GM19023 (cell line): ENCODE measurements around the gene C3orf22.

Experiments
- ATAC-seq: cut with Tn5 transposase; IDR thresholded peaks from one replicate; pipeline ENCODE4 v1.9.1; 2021; ENCODE audit warnings: mild to moderate bottlenecking, moderate library complexity; ENCODE audit not compliant: unreplicated experiment

C3orf22 gene

GRCh38 chr3:126528800-126529541 lies 29.8 kb downstream of the C3orf22 start:
- no peak for ATAC-seq

- ATAC-seq, result no peak
These were observed 30.3 kb downstream of the C3orf22 start for GRCh38 chr3:126528419-126528799.

GRCh38 chr3:126527455-126528211 lies 31.1 kb downstream of the C3orf22 start:
- no peak for ATAC-seq

DNA sequence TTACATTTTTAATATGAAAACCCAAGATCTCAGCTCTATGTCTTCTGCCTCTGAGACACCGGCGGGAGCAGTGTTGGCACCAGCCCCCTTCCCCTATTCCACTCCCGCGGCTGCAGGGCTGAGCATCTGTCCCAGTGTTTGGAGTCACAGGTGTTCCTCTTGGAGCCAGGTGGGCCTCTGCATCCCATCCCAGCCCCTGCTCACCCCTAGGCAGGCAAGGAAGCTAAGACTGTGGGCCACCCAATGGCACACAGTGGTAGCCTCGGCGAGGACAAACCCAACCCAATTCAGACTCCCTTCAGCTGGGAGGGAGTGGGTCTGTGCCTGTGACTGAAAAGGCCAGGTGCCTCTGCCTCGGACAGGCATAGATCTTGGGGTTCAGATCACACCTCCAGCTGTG lies 31.7 kb downstream of the C3orf22 start:
- no peak for ATAC-seq

DNA sequence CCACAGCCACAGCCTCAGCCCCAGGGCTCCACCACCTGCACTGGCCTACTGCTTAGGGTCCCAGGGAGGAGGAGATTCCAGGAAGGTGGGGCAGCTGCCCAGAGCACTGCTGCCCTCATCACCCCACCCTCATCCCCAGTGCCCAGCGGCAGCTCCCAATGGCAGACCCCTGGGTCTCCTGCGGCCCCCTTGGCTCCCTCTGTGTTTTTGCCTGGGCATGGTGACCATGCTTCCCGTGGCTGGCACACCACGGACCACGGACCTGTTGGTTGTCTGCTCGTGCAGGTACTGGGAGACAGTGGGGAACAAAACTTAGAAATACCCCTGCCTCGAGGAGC lies 32.1 kb downstream of the C3orf22 start:
- no peak for ATAC-seq

GRCh38 chr3:126525853-126526667 lies 32.7 kb downstream of the C3orf22 start:
- no peak for ATAC-seq

- ATAC-seq, result no peak
These were observed 33.5 kb downstream of the C3orf22 start for GRCh38 chr3:126525091-126525852.

DNA sequence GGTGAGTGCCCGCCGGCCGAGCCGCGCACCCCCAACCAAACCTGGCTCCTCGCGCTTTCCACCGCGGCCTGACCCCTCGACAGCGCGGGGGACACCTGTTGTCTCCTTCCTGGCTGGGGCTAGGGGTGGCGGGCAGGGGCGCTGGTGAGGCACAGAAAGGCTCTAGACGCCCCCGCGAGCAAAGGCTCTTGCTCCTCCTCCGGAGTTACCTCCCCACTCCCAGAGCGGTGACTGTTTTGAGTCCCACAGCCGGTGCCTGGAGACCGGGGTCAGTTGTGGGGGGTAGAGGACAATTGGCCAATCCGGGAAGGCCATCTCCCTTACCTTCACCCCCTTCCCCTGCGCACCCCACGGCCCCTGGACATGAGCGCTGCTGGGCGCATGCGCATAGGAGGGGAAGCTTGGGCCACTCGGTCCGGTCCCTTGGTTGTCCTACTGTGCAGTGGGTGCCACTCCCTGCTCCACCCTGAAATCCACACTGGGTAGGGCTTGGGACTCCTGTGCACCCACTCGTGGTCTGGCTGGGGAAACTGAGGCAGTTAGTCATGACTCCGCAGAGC lies 34.2 kb downstream of the C3orf22 start:
- ATAC-seq, result no peak

GRCh38 chr3:126523745-126524428 lies 34.8 kb downstream of the C3orf22 start, which contains the start of gene CHST13:
Gene CHST13 (plus strand): TSS chr3:126524155. CDS start chr3:126524333, 178 bp downstream.
- ATAC-seq, result no peak

DNA sequence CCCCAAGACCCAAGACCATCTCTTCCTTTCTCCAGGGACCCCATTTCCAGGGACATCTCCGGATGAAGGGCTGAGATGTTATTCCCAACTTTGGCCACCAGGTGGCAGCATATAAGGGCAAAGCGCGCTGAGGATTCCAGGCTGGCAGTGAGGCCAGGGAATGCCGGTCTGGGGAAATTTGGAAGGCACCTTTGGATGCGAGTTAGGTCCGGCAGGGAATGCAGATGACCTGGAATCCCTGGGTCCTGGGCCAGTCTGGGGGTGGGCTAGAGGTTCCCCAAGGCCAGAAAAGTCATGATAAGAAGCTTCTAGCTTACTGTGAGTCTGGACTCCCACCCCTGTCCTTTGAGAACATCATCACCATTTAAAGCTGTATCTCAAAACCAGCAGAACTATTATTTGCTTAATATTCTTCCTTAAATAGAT lies 36.4 kb downstream of the C3orf22 start:
- no peak for ATAC-seq

DNA sequence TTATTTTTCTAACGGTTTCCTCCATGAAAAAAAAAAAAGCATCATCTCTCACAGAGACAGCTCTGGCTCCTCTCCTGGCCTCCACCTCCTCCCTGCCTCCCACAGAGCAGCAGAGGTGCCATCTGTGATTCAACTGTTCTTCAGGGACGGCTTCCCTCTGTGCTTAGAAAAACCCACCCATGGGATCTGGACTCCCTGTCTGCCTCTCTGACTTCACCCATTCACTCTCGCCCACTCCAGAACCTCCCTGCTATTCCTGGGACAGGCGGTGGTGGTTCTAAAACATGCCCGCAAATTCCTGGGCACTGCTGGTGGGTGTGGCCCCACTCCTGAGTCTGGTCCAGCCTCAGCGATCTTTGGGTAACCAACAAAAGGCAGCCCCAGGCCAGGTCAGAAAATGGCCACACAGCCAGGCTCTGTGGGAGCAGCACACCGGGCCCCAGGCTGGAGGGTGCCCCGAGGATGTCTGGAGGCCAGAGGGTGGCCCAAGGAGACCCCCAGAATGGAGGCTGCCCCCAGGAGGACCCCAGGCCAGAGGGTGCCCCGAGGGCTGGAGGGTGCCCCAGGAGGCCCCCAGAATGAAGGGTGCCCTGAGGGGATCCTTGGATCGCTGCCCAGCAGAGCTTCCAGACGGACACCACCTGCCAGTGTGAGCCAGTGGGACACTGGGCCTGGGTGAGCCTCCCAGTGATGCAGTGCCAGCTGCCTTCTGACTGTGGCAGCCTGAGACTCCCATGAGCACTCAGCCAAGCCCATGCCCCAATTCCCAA lies 37.4 kb downstream of the C3orf22 start:
- no peak for ATAC-seq

GRCh38 chr3:126519506-126520455 lies 39.0 kb downstream of the C3orf22 start:
- no peak for ATAC-seq

DNA sequence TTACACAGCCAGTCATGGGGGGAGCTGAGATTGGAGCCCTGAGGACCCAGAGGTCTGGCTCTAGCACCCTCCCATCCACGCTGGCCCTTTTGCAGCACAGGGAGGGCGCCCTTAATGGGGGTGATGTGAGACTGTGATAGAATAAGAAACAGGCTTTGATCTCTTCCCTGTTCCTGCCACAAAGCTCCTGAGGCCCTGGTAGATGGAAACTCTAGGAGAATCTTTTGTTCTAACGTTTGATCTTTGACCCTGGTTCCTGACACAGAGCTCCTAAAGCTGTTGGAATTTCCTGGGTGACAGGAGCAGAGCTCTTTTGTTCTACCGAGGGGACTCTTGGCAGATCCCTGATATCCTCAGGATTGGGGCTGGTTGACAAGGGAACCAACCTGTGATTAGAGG lies 40.0 kb downstream of the C3orf22 start:
- ATAC-seq, result no peak

- no peak for ATAC-seq
These were observed 40.5 kb downstream of the C3orf22 start for GRCh38 chr3:126517986-126518778.

GRCh38 chr3:126517291-126517951 lies 41.3 kb downstream of the C3orf22 start, which contains the start of gene UROC1:
Gene UROC1 (minus strand): TSS chr3:126517773. CDS start chr3:126517719, 54 bp downstream.
- ATAC-seq, result no peak

DNA sequence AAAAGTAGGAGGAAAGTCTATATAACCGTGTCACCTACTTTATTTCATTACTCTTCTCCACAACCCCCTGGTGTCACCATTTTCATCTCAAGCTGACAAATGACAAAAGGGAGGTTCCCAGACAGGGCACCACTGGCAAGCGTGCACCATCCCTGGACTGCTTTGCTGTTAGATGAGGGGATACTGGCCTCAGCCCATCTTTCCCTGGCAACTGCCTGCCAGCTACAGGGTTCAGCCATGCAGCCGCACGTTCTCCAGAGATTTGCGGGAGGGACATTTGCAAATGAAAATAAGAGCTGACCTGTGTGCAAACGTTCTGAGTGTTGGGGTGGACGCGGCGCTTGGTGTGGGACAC lies 41.8 kb downstream of the C3orf22 start:
- no peak for ATAC-seq
